Measurements from ENCODE around the gene NT5C. TPM values are rescaled to one million over a fixed set of nuclear protein-coding genes. Genes with fewer than 3 reads are reported as not detected.
"Not testable (repeated sequence)": the region's sequence is repeated elsewhere in the genome, so short reads cannot be mapped to it uniquely, and the experiment has no call there.

The NT5C gene
- total RNA-seq, 1 donor from 2014 or later: 40.4 TPM

DNA sequence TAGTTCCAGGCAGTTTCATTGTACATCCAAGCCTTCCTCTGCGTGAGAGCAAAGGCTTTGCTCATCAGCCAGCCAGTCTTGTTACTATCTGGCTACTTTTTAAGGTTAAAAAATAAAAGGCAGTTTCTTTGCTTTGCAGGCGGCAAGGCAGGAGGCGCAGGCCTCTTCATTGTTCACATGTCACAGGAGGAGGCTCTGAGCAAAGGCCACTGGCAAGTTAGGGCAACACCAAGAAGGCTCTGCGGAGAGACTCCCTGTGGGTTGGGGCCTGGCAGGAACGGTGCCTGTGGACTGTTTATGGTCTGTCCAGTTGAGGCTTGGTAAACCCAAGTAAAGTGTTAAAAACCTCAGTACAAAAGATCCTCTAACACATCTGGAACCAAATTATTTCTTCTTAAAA, 3.9 kb upstream of the NT5C start:
- Mint-ChIP-seq H3K4me1 (ENCODE audit: low read depth, unreplicated experiment) (peaks cover 6% of the 10 kb centered on the region), H3K4me3 (ENCODE audit: unreplicated experiment) (no peak overlapping the region), H3K27ac (ENCODE audit: unreplicated experiment) (peak overlapping the region; percentile 5), H3K27me3 (ENCODE audit: unreplicated experiment) (peaks cover 15% of the 10 kb centered on the region), H3K9me3 (ENCODE audit: unreplicated experiment) (peaks cover 20% of the 10 kb centered on the region), H3K36me3 (ENCODE audit: unreplicated experiment) (no peaks in the 10 kb centered on the region)
- TF ChIP-seq, protein P1, sequence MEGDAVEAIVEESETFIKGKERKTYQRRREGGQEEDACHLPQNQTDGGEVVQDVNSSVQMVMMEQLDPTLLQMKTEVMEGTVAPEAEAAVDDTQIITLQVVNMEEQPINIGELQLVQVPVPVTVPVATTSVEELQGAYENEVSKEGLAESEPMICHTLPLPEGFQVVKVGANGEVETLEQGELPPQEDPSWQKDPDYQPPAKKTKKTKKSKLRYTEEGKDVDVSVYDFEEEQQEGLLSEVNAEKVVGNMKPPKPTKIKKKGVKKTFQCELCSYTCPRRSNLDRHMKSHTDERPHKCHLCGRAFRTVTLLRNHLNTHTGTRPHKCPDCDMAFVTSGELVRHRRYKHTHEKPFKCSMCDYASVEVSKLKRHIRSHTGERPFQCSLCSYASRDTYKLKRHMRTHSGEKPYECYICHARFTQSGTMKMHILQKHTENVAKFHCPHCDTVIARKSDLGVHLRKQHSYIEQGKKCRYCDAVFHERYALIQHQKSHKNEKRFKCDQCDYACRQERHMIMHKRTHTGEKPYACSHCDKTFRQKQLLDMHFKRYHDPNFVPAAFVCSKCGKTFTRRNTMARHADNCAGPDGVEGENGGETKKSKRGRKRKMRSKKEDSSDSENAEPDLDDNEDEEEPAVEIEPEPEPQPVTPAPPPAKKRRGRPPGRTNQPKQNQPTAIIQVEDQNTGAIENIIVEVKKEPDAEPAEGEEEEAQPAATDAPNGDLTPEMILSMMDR (IDR thresholded peaks at IDR 0.05; ENCODE audit: partially characterized antibody, unreplicated experiment): no peak
- DNase-seq: no peak

DNA sequence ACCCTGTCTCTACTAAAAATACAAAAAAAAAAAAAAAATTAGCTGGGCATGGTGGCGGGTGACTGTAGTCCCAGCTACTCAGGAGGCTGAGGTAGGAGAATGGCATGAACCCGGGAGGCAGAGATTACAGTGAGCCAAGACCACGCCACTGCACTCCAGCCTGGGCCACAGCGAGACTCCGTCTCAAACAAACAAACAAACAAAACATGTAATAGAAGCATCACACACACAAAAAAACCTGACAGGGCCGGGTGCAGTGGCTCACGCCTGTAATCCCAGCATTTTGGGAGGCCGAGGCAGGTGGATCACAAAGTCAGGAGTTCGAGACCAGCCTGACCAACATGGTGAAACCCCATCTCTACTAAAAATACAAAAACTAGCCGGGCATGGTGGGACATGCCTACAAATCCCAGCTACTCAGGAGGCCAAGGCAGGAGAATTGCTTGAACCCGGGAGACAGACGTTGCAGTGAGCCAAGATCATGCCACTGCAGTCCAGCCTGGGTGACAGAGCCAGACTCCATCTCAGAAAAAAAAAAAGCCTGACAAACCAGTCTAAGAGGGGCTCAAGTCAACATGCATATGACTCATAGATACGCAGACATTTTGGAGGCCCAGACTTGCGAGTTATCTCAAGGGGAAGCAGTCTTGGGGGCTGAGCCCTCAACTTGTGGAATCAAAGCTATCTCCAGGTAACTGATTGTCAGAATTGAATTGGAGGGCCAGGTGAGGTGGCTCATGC, 2.2 kb upstream of the NT5C start:
- H3K4me1 Mint-ChIP-seq (ENCODE audit: low read depth, unreplicated experiment): peaks cover 11% of the 10 kb centered on the region
- H3K27me3 Mint-ChIP-seq (ENCODE audit: unreplicated experiment): peaks cover 16% of the 10 kb centered on the region
- not testable (repeated sequence) for H3K27ac Mint-ChIP-seq (ENCODE audit: unreplicated experiment); H3K36me3 Mint-ChIP-seq (ENCODE audit: unreplicated experiment); DNase-seq; H3K4me3 Mint-ChIP-seq (ENCODE audit: unreplicated experiment)
- H3K9me3 Mint-ChIP-seq (ENCODE audit: unreplicated experiment): peaks cover 18% of the 10 kb centered on the region

DNA sequence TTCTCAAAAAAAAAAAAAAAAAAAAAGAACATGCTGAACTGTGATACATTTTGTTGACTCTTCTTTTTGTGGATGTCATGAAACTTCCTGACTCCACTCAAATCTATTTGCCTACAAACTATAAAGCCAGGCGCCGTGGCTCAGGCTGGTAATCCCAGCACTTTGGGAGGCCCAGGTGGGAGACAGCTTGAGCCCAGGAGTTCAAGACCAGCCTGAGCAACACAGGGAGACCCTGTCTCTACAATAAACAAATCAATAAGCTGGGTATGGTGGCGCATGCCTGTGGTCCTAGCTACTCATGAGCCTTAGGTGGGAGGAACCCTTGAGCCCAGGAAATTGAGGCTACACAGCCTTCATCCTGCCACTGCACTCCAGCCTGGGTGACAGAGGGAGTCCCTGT, 1.5 kb upstream of the NT5C start:
- H3K4me1 Mint-ChIP-seq (ENCODE audit: low read depth, unreplicated experiment): peaks cover 11% of the 10 kb centered on the region
- H3K27me3 Mint-ChIP-seq (ENCODE audit: unreplicated experiment): peaks cover 16% of the 10 kb centered on the region
- TF ChIP-seq, protein P1 (IDR thresholded peaks at IDR 0.05; ENCODE audit: partially characterized antibody, unreplicated experiment): no peak
- H3K27ac Mint-ChIP-seq (ENCODE audit: unreplicated experiment): no peak overlapping the region
- H3K9me3 Mint-ChIP-seq (ENCODE audit: unreplicated experiment): peaks cover 20% of the 10 kb centered on the region
- H3K36me3 Mint-ChIP-seq (ENCODE audit: unreplicated experiment): no peaks in the 10 kb centered on the region
- no peak for DNase-seq
- H3K4me3 Mint-ChIP-seq (ENCODE audit: unreplicated experiment): no peak overlapping the region

DNA sequence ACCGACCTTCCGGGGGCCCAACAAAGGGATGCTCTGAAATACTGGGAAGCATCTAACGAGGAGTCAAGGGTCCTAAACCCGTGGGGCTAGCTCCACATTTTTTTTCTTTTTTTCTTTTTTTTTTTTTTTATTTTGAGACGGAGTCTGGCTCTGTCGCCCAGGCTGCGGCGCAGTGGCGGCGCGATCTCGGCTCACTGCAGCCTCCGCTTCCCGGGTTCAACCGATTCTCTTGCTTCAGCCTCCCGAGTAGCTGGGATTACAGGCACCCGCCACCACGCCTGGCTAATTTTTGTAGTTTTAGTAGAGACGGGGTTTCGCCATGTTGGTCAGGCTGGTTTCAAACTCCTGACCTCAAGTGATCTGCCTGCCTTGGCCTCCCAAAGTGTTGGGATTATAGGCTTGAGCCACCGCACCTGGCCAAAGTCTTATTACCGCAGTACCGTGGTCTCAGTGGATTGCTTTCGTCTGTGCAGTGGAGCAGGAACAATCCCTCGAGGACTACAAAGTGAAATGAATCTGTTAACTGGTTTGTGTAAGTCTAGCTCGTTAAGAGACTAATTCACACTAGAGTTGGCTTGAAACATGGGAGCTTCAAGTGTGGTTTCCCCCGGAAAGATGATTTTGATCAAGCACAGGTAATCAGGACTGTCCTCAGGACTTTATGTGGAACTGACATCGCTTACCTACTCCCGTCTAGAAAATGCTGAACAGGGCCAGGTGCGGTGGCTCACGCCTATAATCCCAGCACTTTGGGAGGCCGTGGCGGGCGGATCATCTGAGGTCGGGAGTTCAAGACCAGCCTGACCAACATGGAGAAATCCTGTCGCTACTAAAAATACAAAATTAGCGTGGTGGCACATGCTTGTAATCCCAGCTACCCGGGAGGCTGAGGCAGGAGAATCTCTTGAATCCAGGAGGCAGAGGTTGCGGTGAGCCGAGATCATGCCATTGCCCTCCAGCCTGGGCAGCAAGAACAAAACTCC, 767 bp upstream of the NT5C start:
- Mint-ChIP-seq H3K4me3 (ENCODE audit: unreplicated experiment) (peak overlapping the region; percentile 85), H3K4me1 (ENCODE audit: low read depth, unreplicated experiment) (peaks cover 11% of the 10 kb centered on the region), H3K27ac (ENCODE audit: unreplicated experiment) (peak overlapping the region; percentile 87), H3K9me3 (ENCODE audit: unreplicated experiment) (peaks cover 20% of the 10 kb centered on the region), H3K27me3 (ENCODE audit: unreplicated experiment) (peaks cover 16% of the 10 kb centered on the region)
- H3K36me3 Mint-ChIP-seq (ENCODE audit: unreplicated experiment); DNase-seq: not testable (repeated sequence)

DNA sequence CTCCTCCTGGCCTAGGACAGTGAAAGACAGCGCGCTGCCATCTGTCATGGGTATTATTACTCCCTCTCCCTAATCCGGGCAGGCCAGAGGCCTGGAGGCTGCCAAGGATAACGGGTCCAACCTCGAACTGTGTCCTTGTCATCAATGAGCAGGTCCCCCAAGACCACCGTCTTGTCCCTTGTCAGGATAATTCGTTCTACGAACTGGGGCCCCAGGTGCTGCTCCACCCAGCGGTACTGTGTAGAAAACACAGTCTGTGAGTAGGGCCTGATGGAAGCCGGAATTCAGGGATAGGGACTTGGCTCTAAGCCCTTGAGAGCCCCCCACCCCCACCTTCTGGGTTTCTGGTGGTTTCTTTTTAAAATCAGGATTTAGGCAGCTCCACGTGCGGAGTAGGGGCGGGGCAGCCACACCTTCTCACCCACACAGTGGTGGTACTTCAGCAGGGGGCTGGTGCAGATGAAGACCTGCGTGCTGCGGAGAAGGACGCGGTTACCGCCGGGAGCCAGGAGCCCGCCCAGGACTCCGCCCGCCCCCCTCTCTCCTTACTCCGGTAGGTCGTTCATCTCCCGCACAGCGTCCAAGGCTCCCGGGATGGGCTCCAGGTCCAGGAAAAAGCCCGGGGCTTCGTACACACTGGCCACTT, 787 bp downstream of the NT5C start:
- no peaks in the 10 kb centered on the region for H3K36me3 Mint-ChIP-seq (ENCODE audit: unreplicated experiment)
- H3K27ac Mint-ChIP-seq (ENCODE audit: unreplicated experiment): peak overlapping the region; percentile 96
- H3K4me1 Mint-ChIP-seq (ENCODE audit: low read depth, unreplicated experiment): peaks cover 11% of the 10 kb centered on the region
- DNase-seq: peak; percentile 70
- peak overlapping the region; percentile 93 for H3K4me3 Mint-ChIP-seq (ENCODE audit: unreplicated experiment)
- TF ChIP-seq, protein P1 (IDR thresholded peaks at IDR 0.05; ENCODE audit: partially characterized antibody, unreplicated experiment): peak; percentile 25
- peaks cover 13% of the 10 kb centered on the region for H3K27me3 Mint-ChIP-seq (ENCODE audit: unreplicated experiment)
- peaks cover 16% of the 10 kb centered on the region for H3K9me3 Mint-ChIP-seq (ENCODE audit: unreplicated experiment)
